VCaP (cell line): ENCODE measurements around the gene LTBP2.

Source experiments
- H3K27ac ChIP-seq: fragments of 450-650 bp; 2 replicates; pipeline ENCODE4 v1.5.1; 2017
- TF ChIP-seq, protein P1 (sequence below): fragments of 450-650 bp; conservative IDR thresholded peaks from 2 replicates; pipeline ENCODE4 v1.5.1; 2017; ENCODE audit warnings: mild to moderate bottlenecking, moderate library complexity

Gene LTBP2

DNA sequence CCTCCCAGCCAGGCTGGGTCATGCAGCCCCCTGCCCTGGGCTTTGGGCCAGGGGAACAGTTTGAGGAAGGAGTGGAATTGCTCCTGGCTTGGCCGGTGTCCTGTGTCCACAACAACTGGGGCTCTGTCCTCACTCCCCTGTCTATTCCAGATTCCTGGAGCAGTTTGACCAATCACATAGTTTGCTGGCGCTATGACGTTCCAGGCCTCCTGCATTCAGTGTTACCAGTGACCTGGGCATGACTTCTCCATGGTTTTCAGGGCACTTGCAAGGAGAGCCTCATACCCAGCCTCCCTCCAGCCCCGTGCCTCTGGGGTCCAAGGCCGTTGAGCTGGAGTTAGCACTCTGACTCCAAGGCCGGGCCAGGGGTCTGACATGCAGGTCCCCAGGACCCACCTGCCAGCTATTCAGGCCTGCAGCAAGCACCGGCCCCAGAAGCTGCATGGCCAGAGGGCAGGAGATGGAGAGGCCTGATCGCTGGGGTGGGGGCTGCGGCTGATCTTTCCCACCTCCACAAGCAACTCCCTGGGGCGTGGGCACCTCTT is 84.2 kb downstream of the LTBP2 start:
- no peak overlapping the region for H3K27ac ChIP-seq
- TF ChIP-seq, protein P1, sequence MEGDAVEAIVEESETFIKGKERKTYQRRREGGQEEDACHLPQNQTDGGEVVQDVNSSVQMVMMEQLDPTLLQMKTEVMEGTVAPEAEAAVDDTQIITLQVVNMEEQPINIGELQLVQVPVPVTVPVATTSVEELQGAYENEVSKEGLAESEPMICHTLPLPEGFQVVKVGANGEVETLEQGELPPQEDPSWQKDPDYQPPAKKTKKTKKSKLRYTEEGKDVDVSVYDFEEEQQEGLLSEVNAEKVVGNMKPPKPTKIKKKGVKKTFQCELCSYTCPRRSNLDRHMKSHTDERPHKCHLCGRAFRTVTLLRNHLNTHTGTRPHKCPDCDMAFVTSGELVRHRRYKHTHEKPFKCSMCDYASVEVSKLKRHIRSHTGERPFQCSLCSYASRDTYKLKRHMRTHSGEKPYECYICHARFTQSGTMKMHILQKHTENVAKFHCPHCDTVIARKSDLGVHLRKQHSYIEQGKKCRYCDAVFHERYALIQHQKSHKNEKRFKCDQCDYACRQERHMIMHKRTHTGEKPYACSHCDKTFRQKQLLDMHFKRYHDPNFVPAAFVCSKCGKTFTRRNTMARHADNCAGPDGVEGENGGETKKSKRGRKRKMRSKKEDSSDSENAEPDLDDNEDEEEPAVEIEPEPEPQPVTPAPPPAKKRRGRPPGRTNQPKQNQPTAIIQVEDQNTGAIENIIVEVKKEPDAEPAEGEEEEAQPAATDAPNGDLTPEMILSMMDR = no peak

DNA sequence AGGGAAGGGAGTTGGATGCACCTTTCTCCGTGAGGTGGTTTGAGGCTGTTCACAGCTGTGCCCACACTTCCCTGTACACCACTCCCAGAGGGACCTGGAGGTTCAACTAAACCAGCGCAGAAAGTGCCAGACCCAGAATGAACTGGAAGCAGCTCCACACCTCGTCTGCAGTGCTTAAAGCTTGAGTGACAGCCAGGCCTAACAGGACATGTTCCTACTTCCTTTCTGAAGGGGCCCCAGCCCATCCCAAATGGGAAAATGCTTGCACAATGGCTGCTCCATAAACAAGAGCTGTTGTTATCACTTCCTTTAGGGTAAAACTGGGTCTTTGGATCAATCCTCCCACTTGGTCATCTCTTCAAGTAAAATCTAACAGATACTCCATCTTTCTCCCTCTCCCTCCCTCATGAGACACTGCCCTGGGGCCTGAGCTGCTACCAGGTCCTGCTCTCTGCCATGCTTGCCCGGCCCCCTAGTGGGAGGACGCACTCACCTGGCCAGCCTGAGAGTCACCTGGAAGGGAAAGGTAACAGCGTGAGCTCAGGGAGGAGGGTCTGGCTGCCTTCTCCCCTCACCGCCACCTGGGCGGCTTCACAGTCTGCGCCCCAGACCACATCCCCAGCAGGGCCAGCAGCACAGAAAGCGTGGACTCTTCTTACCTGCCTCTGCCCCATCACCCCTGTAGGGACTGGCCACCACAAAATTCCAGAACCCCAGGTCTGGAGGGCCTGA is 85.0 kb downstream of the LTBP2 start:
- TF ChIP-seq, protein P1 = no peak; the same call in 1 of the 2 replicates

GRCh38 chr14:74525361-74525851 is 86.6 kb downstream of the LTBP2 start:
- H3K27ac ChIP-seq = no peak overlapping the region
- TF ChIP-seq, protein P1 = no peak

More for the DNA sequence above, 85.0 kb downstream of the LTBP2 start:
- H3K27ac ChIP-seq = no peak overlapping the region

- no peak overlapping the region for H3K27ac ChIP-seq
- TF ChIP-seq, protein P1 = no peak
Measured at GRCh38 chr14:74524812-74525135, 87.3 kb downstream of the LTBP2 start.

DNA sequence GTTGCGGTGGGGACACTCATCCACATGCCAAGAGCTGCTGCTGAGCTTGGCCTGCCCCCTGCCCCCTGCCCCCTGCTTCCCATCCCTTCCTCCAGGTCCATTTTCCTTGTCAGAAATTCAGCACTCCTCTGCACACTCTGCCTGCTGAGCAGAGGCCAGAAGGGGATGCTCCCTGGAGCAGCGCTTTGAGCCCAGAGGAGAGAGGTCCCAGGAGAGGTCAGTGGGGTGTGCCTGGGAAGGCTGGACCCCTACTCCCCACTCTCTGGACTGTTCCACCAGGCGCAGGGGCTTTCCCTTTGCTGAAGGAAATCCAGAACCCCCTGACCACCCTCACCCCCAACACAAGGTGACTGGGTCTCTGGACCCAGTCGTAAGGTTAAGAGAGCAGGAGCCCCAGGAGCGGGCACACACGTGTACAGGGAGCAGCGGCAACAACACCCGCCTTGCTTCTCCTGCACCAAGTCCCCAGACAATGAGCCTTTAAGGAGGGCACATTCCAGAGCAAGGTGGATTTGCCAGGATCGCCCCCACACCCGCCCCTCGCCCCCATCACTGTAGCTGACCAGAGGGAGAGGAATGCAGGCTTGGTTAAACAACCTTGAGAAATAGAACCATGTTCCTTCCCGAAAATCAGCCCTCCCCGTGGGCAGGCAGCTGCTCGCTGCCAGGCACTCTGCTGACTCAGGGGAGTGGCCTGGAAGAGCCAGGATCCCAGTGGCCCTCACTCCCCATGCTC is 87.8 kb downstream of the LTBP2 start:
- TF ChIP-seq, protein P1 = no peak
- H3K27ac ChIP-seq = no peak overlapping the region

- TF ChIP-seq, protein P1 = no peak
- H3K27ac ChIP-seq = no peak overlapping the region
Measured at GRCh38 chr14:74522740-74523139, 89.3 kb downstream of the LTBP2 start.

DNA sequence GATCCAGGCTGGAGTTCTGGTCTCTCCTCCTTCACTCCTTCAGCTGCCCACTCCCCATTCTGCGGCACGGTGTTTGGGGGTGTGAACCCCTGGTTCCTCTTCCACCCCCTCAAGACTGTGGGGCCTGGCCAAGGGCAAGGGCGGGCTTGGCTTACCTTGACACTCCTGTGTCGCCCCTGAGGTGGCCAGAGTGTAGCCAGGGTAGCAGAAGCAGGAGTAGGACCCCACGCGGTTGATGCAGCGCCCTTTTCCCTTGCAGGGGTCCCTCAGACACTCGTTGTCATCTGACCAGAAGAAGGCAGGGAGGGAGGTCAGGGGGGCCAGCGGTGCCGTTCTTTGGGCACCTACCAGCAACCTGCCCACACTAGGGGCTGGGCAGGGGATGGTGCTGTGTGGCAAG is 90.3 kb downstream of the LTBP2 start:
- TF ChIP-seq, protein P1 = no peak
- no peak overlapping the region for H3K27ac ChIP-seq
